WTC11 (cell line): ENCODE results near the gene DGKQ. TPM values are rescaled to one million over a fixed set of nuclear protein-coding genes. Genes with fewer than 3 reads are reported as not detected.

Source experiments
- ATAC-seq: fragments of 200-7000 bp; cut with Tn5 transposase; 2 replicates; pipeline ENCODE4 v1.10.0; 2021; ENCODE audit warnings: mild to moderate bottlenecking, moderate library complexity
- CTCF ChIA-PET: fragments of 300-600 bp; sonication (Branson Sonifier 250); formaldehyde crosslinking; loops from one replicate; lab custom pipeline; 2021; ENCODE audit warnings: antibody characterized with exemption; lab: Charles Lee
- POLR2A ChIA-PET: fragments of 350-600 bp; sonication (Branson Sonifier 250); formaldehyde crosslinking; loops from one replicate; lab custom pipeline; 2021; ENCODE audit warnings: antibody characterized with exemption; lab: Charles Lee
- DNase-seq: peaks from one replicate; pipeline ENCODE4 v3.0.0; 2021; ENCODE audit warnings: low spot score
- H3K27ac Mint-ChIP-seq: 2 replicates; pipeline ENCODE4 v1.8.0; 2021; ENCODE audit warnings: mixed read lengths
- H3K27me3 Mint-ChIP-seq: 2 replicates; pipeline ENCODE4 v1.8.0; 2021; ENCODE audit warnings: low read depth, mild to moderate bottlenecking, moderate library complexity, mixed read lengths
- H3K36me3 Mint-ChIP-seq: 2 replicates; pipeline ENCODE4 v1.8.0; 2021; ENCODE audit warnings: mixed read lengths
- H3K4me1 Mint-ChIP-seq: 2 replicates; pipeline ENCODE4 v1.8.0; 2022; ENCODE audit warnings: mixed read lengths
- H3K4me3 Mint-ChIP-seq: 2 replicates; pipeline ENCODE4 v1.8.0; 2021; ENCODE audit warnings: mild to moderate bottlenecking, moderate library complexity, mixed read lengths
- H3K9me3 Mint-ChIP-seq: 2 replicates; pipeline ENCODE4 v1.8.0; 2021; ENCODE audit warnings: mixed read lengths
- AFF4 ChIP-seq: sonication (generic); formaldehyde crosslinking; IDR thresholded peaks from 2 replicates; pipeline ENCODE4 v1.8.1; 2023; ENCODE audit warnings: mild to moderate bottlenecking, missing genetic modification reagents, borderline replicate concordance
- ATF1 ChIP-seq: sonication (generic); formaldehyde crosslinking; IDR thresholded peaks from 2 replicates; pipeline ENCODE4 v1.8.1; 2023; ENCODE audit warnings: mild to moderate bottlenecking, moderate library complexity, missing genetic modification reagents
- ATF2 ChIP-seq: sonication (generic); formaldehyde crosslinking; IDR thresholded peaks from 2 replicates; pipeline ENCODE4 v1.8.1; 2022; ENCODE audit warnings: low read depth, missing genetic modification reagents, borderline replicate concordance
- ATF3 ChIP-seq: sonication (generic); formaldehyde crosslinking; conservative IDR thresholded peaks from 2 replicates; pipeline ENCODE4 v1.8.1; 2022; ENCODE audit warnings: mild to moderate bottlenecking, missing genetic modification reagents
- CREM ChIP-seq: sonication (generic); formaldehyde crosslinking; IDR thresholded peaks from 2 replicates; pipeline ENCODE4 v1.8.1; 2022; ENCODE audit warnings: mild to moderate bottlenecking, missing genetic modification reagents, moderate library complexity
- CTCF ChIP-seq: fragments of 200-600 bp; IDR thresholded peaks from 2 replicates; pipeline ENCODE4 v1.8.0; 2022; ENCODE audit warnings: antibody characterized with exemption
- FOXJ3 ChIP-seq: sonication (generic); formaldehyde crosslinking; IDR thresholded peaks from 2 replicates; pipeline ENCODE4 v1.9.0; 2021; ENCODE audit warnings: missing genetic modification reagents, mild to moderate bottlenecking, borderline replicate concordance
- FOXK1 ChIP-seq: sonication (generic); formaldehyde crosslinking; IDR thresholded peaks from 2 replicates; pipeline ENCODE4 v1.8.0; 2022; ENCODE audit warnings: mild to moderate bottlenecking, moderate library complexity, missing genetic modification reagents
- HMGA2 ChIP-seq: fragments of 250-450 bp; sonication (Bioruptor Pico); IDR thresholded peaks from 2 replicates; pipeline ENCODE4 v1.4.0; 2021; ENCODE audit warnings: mild to moderate bottlenecking, moderate library complexity
- NFATC4 ChIP-seq: fragments of 250-450 bp; sonication (Bioruptor Pico); IDR thresholded peaks from 2 replicates; pipeline ENCODE4 v1.9.0; 2021; ENCODE audit warnings: mild to moderate bottlenecking
- NFYB ChIP-seq: sonication (generic); formaldehyde crosslinking; conservative IDR thresholded peaks from 2 replicates; pipeline ENCODE4 v1.8.0; 2022; ENCODE audit warnings: low read depth, missing genetic modification reagents
- OVOL2 ChIP-seq: fragments of 250-450 bp; sonication (Bioruptor Pico); IDR thresholded peaks from 2 replicates; pipeline ENCODE4 v1.9.0; 2021; ENCODE audit warnings: mild to moderate bottlenecking, borderline replicate concordance
- RORB ChIP-seq: fragments of 250-450 bp; sonication (Bioruptor Pico); IDR thresholded peaks from 2 replicates; pipeline ENCODE4 v1.9.0; 2021; ENCODE audit warnings: mild to moderate bottlenecking
- TEAD1 ChIP-seq: sonication (generic); formaldehyde crosslinking; IDR thresholded peaks from 2 replicates; pipeline ENCODE4 v1.8.0; 2022; ENCODE audit warnings: mild to moderate bottlenecking, missing genetic modification reagents
- ZNF423 ChIP-seq: fragments of 250-450 bp; sonication (Bioruptor Pico); IDR thresholded peaks from 2 replicates; pipeline ENCODE4 v2.1.2; 2022; ENCODE audit warnings: mild to moderate bottlenecking, moderate library complexity
- ZSCAN18 ChIP-seq: fragments of 250-450 bp; sonication (Bioruptor Pico); IDR thresholded peaks from 2 replicates; pipeline ENCODE4 v2.1.2; 2022; ENCODE audit warnings: mild to moderate bottlenecking, moderate library complexity
- total RNA-seq: library from RNA; stranded (reverse); gene quantifications from 3 replicates; pipeline ENCODE4 v1.2.3, GENCODE V29; 2021
- TF ChIP-seq, protein P1 (sequence below): fragments of 250-450 bp; sonication (Bioruptor Pico); conservative IDR thresholded peaks from 2 replicates; pipeline ENCODE4 v1.9.0; 2021; ENCODE audit warnings: mild to moderate bottlenecking
- TF ChIP-seq, protein P2 (sequence below): fragments of 250-450 bp; sonication (Bioruptor Pico); IDR thresholded peaks from 2 replicates; pipeline ENCODE4 v1.9.0; 2021; ENCODE audit warnings: moderate library complexity, mild to moderate bottlenecking, inconsistent platforms, borderline replicate concordance
- TF ChIP-seq, protein P3 (sequence below): sonication (generic); formaldehyde crosslinking; IDR thresholded peaks from 2 replicates; pipeline ENCODE4 v1.8.0; 2023; ENCODE audit warnings: mild to moderate bottlenecking, missing genetic modification reagents
- TF ChIP-seq, protein P4 (sequence below): sonication (generic); formaldehyde crosslinking; IDR thresholded peaks from 2 replicates; pipeline ENCODE4 v1.8.0; 2022; ENCODE audit warnings: mild to moderate bottlenecking, missing genetic modification reagents

The DGKQ gene
- total RNA-seq, 1 experiment from 2014 or later = 19.3 TPM

GRCh38 chr4:953574-953915, 19.8 kb downstream of the DGKQ start (continued):
- TF ChIP-seq AFF4 (CRISPR knock-in tag) (no peak), ATF2 (CRISPR knock-in tag) (no peak), NFYB (CRISPR knock-in tag) (no peak), ZSCAN18 (CRISPR knock-in tag) (no peak), HMGA2 (CRISPR knock-in tag) (no peak), NFATC4 (CRISPR knock-in tag) (no peak), TEAD1 (CRISPR knock-in tag) (no peak), CTCF (no peak), FOXK1 (CRISPR knock-in tag) (no peak), RORB (no peak), ATF3 (no peak)
- TF ChIP-seq, protein P1, sequence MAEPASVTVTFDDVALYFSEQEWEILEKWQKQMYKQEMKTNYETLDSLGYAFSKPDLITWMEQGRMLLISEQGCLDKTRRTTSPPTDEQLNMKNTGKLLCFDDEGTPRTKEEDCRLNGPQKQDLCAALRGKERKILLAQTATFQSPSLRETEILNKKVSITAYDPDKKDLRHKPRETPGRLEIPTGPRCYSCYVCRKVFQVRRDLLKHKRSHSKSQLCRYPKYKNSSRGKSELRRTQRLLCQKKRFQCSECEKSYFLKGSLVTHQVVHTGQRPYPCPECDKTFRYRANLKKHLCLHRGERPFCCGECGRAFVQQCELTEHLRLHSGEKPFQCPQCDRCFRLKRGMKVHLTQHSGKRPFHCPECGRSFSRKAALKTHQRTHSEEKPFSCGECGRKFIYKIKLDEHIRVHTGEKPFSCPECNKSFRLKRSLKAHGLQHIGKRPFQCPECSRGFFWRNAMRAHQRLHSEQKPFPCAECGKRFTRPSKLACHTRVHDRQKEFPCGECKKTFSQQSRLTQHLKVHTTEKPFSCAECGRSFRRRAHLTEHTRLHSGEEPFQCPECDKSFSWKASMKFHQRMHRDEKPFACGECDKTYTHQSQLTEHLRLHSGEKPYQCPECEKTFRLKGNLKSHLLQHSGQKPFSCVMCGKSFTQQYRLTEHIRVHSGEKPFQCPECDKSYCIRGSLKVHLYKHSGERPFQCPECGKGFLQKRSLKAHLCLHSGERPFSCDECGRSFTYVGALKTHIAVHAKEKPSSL = no peak

- H3K27ac Mint-ChIP-seq = no peak overlapping the region
- H3K4me1 Mint-ChIP-seq = no peaks in the 10 kb centered on the region
- TF ChIP-seq, protein P2, sequence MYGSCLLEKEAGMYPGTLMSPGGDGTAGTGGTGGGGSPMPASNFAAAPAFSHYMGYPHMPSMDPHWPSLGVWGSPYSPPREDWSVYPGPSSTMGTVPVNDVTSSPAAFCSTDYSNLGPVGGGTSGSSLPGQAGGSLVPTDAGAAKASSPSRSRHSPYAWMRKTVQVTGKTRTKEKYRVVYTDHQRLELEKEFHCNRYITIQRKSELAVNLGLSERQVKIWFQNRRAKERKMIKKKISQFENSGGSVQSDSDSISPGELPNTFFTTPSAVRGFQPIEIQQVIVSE (CRISPR knock-in tag) = no peak
- TF ChIP-seq ATF1 (no peak), FOXJ3 (no peak), ZNF423 (CRISPR knock-in tag) (no peak), ATF3 (no peak), OVOL2 (CRISPR knock-in tag) (no peak), CREM (CRISPR knock-in tag) (no peak)
- TF ChIP-seq, protein P3, sequence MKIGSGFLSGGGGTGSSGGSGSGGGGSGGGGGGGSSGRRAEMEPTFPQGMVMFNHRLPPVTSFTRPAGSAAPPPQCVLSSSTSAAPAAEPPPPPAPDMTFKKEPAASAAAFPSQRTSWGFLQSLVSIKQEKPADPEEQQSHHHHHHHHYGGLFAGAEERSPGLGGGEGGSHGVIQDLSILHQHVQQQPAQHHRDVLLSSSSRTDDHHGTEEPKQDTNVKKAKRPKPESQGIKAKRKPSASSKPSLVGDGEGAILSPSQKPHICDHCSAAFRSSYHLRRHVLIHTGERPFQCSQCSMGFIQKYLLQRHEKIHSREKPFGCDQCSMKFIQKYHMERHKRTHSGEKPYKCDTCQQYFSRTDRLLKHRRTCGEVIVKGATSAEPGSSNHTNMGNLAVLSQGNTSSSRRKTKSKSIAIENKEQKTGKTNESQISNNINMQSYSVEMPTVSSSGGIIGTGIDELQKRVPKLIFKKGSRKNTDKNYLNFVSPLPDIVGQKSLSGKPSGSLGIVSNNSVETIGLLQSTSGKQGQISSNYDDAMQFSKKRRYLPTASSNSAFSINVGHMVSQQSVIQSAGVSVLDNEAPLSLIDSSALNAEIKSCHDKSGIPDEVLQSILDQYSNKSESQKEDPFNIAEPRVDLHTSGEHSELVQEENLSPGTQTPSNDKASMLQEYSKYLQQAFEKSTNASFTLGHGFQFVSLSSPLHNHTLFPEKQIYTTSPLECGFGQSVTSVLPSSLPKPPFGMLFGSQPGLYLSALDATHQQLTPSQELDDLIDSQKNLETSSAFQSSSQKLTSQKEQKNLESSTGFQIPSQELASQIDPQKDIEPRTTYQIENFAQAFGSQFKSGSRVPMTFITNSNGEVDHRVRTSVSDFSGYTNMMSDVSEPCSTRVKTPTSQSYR = no peak
- TF ChIP-seq, protein P4, sequence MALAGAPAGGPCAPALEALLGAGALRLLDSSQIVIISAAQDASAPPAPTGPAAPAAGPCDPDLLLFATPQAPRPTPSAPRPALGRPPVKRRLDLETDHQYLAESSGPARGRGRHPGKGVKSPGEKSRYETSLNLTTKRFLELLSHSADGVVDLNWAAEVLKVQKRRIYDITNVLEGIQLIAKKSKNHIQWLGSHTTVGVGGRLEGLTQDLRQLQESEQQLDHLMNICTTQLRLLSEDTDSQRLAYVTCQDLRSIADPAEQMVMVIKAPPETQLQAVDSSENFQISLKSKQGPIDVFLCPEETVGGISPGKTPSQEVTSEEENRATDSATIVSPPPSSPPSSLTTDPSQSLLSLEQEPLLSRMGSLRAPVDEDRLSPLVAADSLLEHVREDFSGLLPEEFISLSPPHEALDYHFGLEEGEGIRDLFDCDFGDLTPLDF = no peak
Observed at GRCh38 chr4:952881-953573, 20.3 kb downstream of the DGKQ start.

More at GRCh38 chr4:952881-953573, 20.3 kb downstream of the DGKQ start:
- CTCF ChIA-PET = no interaction called here
- ATAC-seq (no peak), DNase-seq (no peak)
- H3K27me3 Mint-ChIP-seq = no peaks in the 10 kb centered on the region
- H3K4me3 Mint-ChIP-seq = no peak overlapping the region
- POLR2A ChIA-PET = no interaction called here
- H3K9me3 Mint-ChIP-seq = no peaks in the 10 kb centered on the region
- H3K36me3 Mint-ChIP-seq = no peaks in the 10 kb centered on the region
